PC-3 (cell line): ENCODE measurements around the gene ANKS1B. TPM values are rescaled to one million over a fixed set of nuclear protein-coding genes. Genes with fewer than 3 reads are reported as not detected.

Experiments
- ATAC-seq: fragments of 200-7000 bp; cut with Tn5 transposase; 2 replicates; pipeline ENCODE4 v1.9.1; 2020; ENCODE audit warnings: mild to moderate bottlenecking, moderate library complexity
- BruUV-seq: library from RNA; stranded (reverse); fragments of 400-500 nt; replicated peaks from 2 replicates; lab custom pipeline; 2021; lab: Mats Ljungman, UMichigan
- CTCF ChIA-PET: fragments of 300-600 bp; sonication (Branson Sonifier 250); formaldehyde crosslinking; loops from one replicate; lab custom pipeline; 2022; ENCODE audit warnings: antibody characterized with exemption; lab: Charles Lee
- POLR2A ChIA-PET: fragments of 300-600 bp; sonication (Branson Sonifier 250); formaldehyde crosslinking; loops from one replicate; lab custom pipeline; 2022; ENCODE audit warnings: antibody characterized with exemption; ENCODE audit not compliant: unreplicated experiment; lab: Charles Lee
- DNase-seq: peaks from one replicate; pipeline ENCODE4 v3.0.0-alpha.2; 2015
- H2AFZ ChIP-seq: fragments of 300-600 bp; sonication (generic); 2 replicates; pipeline ENCODE4 v1.6.0; 2016; ENCODE audit warnings: antibody characterized with exemption, low read length
- H3F3A ChIP-seq: fragments of 300-600 bp; sonication (generic); one replicate; pipeline ENCODE4 v1.6.0; 2017; ENCODE audit warnings: antibody characterized with exemption, low read length, control low read depth, mild to moderate bottlenecking; ENCODE audit not compliant: unreplicated experiment
- H3K27ac ChIP-seq: fragments of 300-600 bp; sonication (generic); 2 replicates; pipeline ENCODE4 v1.5.1; 2016; ENCODE audit warnings: mild to moderate bottlenecking, low read length
- H3K27me3 ChIP-seq: fragments of 300-600 bp; sonication (generic); 2 replicates; pipeline ENCODE4 v1.6.1; 2016; ENCODE audit warnings: low read length, mixed read lengths
- H3K36me3 ChIP-seq: fragments of 300-600 bp; sonication (generic); 2 replicates; pipeline ENCODE4 v1.6.1; 2016; ENCODE audit warnings: low read depth, mixed run types, low read length, mixed read lengths
- H3K4me1 ChIP-seq: fragments of 300-600 bp; sonication (generic); 2 replicates; pipeline ENCODE4 v1.5.1; 2016; ENCODE audit warnings: low read length; ENCODE audit not compliant: insufficient read depth
- H3K4me2 ChIP-seq: fragments of 300-600 bp; sonication (generic); 2 replicates; pipeline ENCODE4 v1.6.0; 2016; ENCODE audit warnings: low read length
- H3K4me3 ChIP-seq: fragments of 300-600 bp; sonication (generic); 2 replicates; pipeline ENCODE4 v1.5.1; 2016; ENCODE audit warnings: mild to moderate bottlenecking, low read length, mixed read lengths
- H3K79me2 ChIP-seq: fragments of 300-600 bp; sonication (generic); 2 replicates; pipeline ENCODE4 v1.6.1; 2017; ENCODE audit warnings: low read length, mixed read lengths
- H3K9ac ChIP-seq: fragments of 300-600 bp; sonication (generic); 2 replicates; pipeline ENCODE4 v1.6.0; 2016; ENCODE audit warnings: mild to moderate bottlenecking, low read length
- H3K9me2 ChIP-seq: fragments of 300-600 bp; sonication (generic); replicated peaks from 2 replicates; pipeline ENCODE4 v1.6.1; 2016; ENCODE audit warnings: mixed run types, low read length, mixed read lengths
- H3K9me3 ChIP-seq: fragments of 300-600 bp; sonication (generic); 2 replicates; pipeline ENCODE4 v1.6.1; 2016; ENCODE audit warnings: low read length, mixed read lengths
- H4K20me1 ChIP-seq: fragments of 300-600 bp; sonication (generic); 2 replicates; pipeline ENCODE4 v1.6.1; 2016; ENCODE audit warnings: low read length, mixed read lengths
- CTCF ChIP-seq: fragments of 300-600 bp; sonication (generic); conservative IDR thresholded peaks from 2 replicates; pipeline ENCODE4 v1.5.1; 2017; ENCODE audit warnings: antibody characterized with exemption, low read depth, mild to moderate bottlenecking, low read length
- EZH2 ChIP-seq: fragments of 300-600 bp; sonication (generic); IDR thresholded peaks from one replicate; pipeline ENCODE4 v1.6.1; 2017; ENCODE audit warnings: antibody characterized with exemption, mild to moderate bottlenecking, low read length; ENCODE audit not compliant: unreplicated experiment
- EZH2phosphoT487 ChIP-seq: fragments of 300-600 bp; sonication (generic); IDR thresholded peaks from 2 replicates; pipeline ENCODE4 v1.6.1; 2018; ENCODE audit warnings: mild to moderate bottlenecking, antibody characterized with exemption, low read length, borderline replicate concordance
- intact Hi-C: fragments of 100-400 bp; cut with micrococcal nuclease; formaldehyde crosslinking; loops from 2 replicates; pipeline ENCODE4 v1.9.0; 2023
- total RNA-seq: library from RNA; depleted of rRNA; stranded (reverse); fragments of >200 nt; gene quantifications from 2 replicates; pipeline ENCODE4 v1.2.3, GENCODE V29; 2014

ANKS1B gene
- total RNA-seq, 1 experiment from 2014 or later, result 0.07 TPM

GRCh38 chr12:99765469-99766114 is 219.1 kb downstream of the ANKS1B start:
- ATAC-seq (no peak), DNase-seq (no peak)
- Histone ChIP-seq H3K4me3 (no peak overlapping the region), H3K79me2 (no peaks in the 10 kb centered on the region), H3K9me2 (no peaks in the 10 kb centered on the region), H3K4me2 (no peak overlapping the region), H3K9me3 (no peaks in the 10 kb centered on the region), H3K36me3 (no peaks in the 10 kb centered on the region), H2AFZ (no peak overlapping the region), H3K9ac (no peak overlapping the region), H4K20me1 (no peaks in the 10 kb centered on the region), H3F3A (no peaks in the 10 kb centered on the region), H3K27me3 (no peaks in the 10 kb centered on the region), H3K4me1 (peaks cover 16% of the 10 kb centered on the region), H3K27ac (no peak overlapping the region)
- BruUV-seq, result no TSS peak
- TF ChIP-seq CTCF (no peak), EZH2phosphoT487 (no peak), EZH2 (no peak)
- CTCF ChIA-PET, result no interaction called here
- POLR2A ChIA-PET, result no interaction called here
- intact Hi-C loops, result loop anchor here (2.0 kb wide), 1 partner anchor 107 kb away; no protein-coding TSS in a partner anchor

DNA sequence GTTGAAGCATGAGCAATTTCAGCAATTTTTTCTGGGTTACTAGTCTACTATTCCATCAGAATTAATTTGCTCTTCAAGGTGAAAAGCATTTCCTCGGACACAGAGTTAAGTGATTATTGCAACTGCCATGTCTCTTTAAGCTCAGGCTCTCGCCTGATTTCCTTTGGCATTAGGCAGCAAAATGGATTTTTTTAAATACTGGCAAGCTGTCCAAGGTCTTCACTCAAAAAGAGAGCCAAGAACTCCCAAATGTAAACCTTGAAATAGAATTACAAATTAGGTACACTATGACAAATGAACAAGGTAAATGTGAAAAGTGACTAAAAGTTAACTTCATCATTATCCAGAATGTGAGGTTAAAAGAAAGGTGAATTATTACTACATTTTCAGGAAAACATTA is 225.3 kb downstream of the ANKS1B start:
- intact Hi-C loops, result no loop called here
- ATAC-seq, result no peak
- CTCF ChIA-PET, result no interaction called here

More for the DNA sequence above, 225.3 kb downstream of the ANKS1B start:
- Histone ChIP-seq H3K27me3 (no peaks in the 10 kb centered on the region), H3K9me2 (no peaks in the 10 kb centered on the region), H3K79me2 (no peaks in the 10 kb centered on the region), H3K9me3 (no peaks in the 10 kb centered on the region; the same call in 1 of the 2 replicates), H3F3A (no peaks in the 10 kb centered on the region), H3K36me3 (no peaks in the 10 kb centered on the region), H3K4me3 (no peak overlapping the region), H2AFZ (no peak overlapping the region), H3K9ac (no peak overlapping the region), H3K4me2 (no peak overlapping the region), H4K20me1 (no peaks in the 10 kb centered on the region), H3K27ac (no peak overlapping the region), H3K4me1 (no peaks in the 10 kb centered on the region)
- BruUV-seq, result no TSS peak
- TF ChIP-seq CTCF, result no peak
- TF ChIP-seq EZH2, result no peak
- TF ChIP-seq EZH2phosphoT487, result no peak
- DNase-seq, result no peak
- POLR2A ChIA-PET, result no interaction called here
